Ovary (tissue), 3 donors: Measurements from ENCODE around the gene SAXO1.

Source experiments
- CTCF ChIP-seq, 3 donors: fragments of 450-650 bp in 2 of 3; fragments of 200-600 bp in 1 of 3; IDR thresholded peaks; one replicate each; pipeline versions ENCODE4 v1.5.1 to v1.8.0; 2016 to 2022; ENCODE audit warnings: antibody characterized with exemption in 3 of 3, mild to moderate bottlenecking in 1 of 3
- EP300 ChIP-seq: sonication (generic); formaldehyde crosslinking; IDR thresholded peaks from one replicate; pipeline ENCODE4 v1.6.1; 2017; ENCODE audit warnings: antibody characterized with exemption
- POLR2A ChIP-seq: fragments of 450-650 bp; IDR thresholded peaks from one replicate; pipeline ENCODE4 v1.6.1; 2017; ENCODE audit warnings: antibody characterized with exemption, mild to moderate bottlenecking, moderate library complexity
- donor health status: DM: no; HTN: no; CAD: no.

- TF ChIP-seq POLR2A (no peak), CTCF (IDR thresholded peaks at IDR 0.05) (no peak), EP300 (no peak)
Observed at GRCh38 chr9:18971909-18972308, 61.1 kb downstream of the SAXO1 start.
